Ascending aorta (tissue), 2 donors: Measurements from ENCODE around the gene JPH3. TPM values are rescaled to one million over a fixed set of nuclear protein-coding genes. Genes with fewer than 3 reads are reported as not detected.
A peak's percentile ranks its signal among the peaks of the same experiment; 100 is the strongest.

Experiments
- DNase-seq, 2 donors: peaks; one replicate each; pipeline ENCODE4 v3.0.0-alpha.2; 2019; ENCODE audit warnings: low spot score in 2 of 2
- H3K27ac ChIP-seq, 2 donors: fragments of 200-600 bp; sonication (generic); one replicate each; pipeline ENCODE4 v1.5.1; 2016 to 2017; ENCODE audit warnings: mild to moderate bottlenecking in 1 of 2
- H3K27me3 ChIP-seq: fragments of 200-600 bp; sonication (generic); one replicate; pipeline ENCODE4 v1.5.1; 2017
- H3K36me3 ChIP-seq, 2 donors: fragments of 200-600 bp; sonication (generic); one replicate each; pipeline ENCODE4 v1.5.1; 2016
- H3K4me1 ChIP-seq, 2 donors: fragments of 200-600 bp; sonication (generic); one replicate each; pipeline ENCODE4 v1.5.1; 2016 to 2017; ENCODE audit warnings: mild to moderate bottlenecking in 1 of 2
- H3K4me3 ChIP-seq, 2 donors: fragments of 200-600 bp; sonication (generic); one replicate each; pipeline ENCODE4 v1.5.1; 2016 to 2017; ENCODE audit warnings: mild to moderate bottlenecking in 1 of 2
- H3K9me3 ChIP-seq, 2 donors: fragments of 200-600 bp; sonication (generic); one replicate each; pipeline ENCODE4 v1.5.1; 2016
- CTCF ChIP-seq, 3 experiments: fragments of 200-600 bp in 2 of 3; fragments of 450-650 bp in 1 of 3; sonication (generic) in 2 of 3; IDR thresholded peaks; one replicate each; pipeline ENCODE4 v1.5.1; 2016 to 2019; ENCODE audit warnings: antibody characterized with exemption in 3 of 3, mild to moderate bottlenecking in 1 of 3, moderate library complexity in 1 of 3
- intact Hi-C: fragments of 100-400 bp; cut with DNase I; formaldehyde crosslinking; loops from one replicate; pipeline ENCODE4 v1.15.1; 2023
- total RNA-seq: library from RNA; depleted of rRNA; stranded (reverse); fragments of >200 nt; gene quantifications from one replicate; pipeline ENCODE4 v1.1.0, GENCODE V29; 2016

Gene JPH3
- total RNA-seq, 1 donor from 2014 or later, result not detected

GRCh38 chr16:87563022-87563421, 39.3 kb upstream of the JPH3 start:
- H3K36me3 ChIP-seq, result no peaks in the 10 kb centered on the region
- intact Hi-C loops, result no loop called here
- DNase-seq, result no peak
- no peak for TF ChIP-seq CTCF (IDR thresholded peaks at IDR 0.05)
- H3K9me3 ChIP-seq, result no peaks in the 10 kb centered on the region
- H3K27me3 ChIP-seq, result no peaks in the 10 kb centered on the region
- H3K27ac ChIP-seq, result no peak overlapping the region
- H3K4me3 ChIP-seq, result no peak overlapping the region
- no peaks in the 10 kb centered on the region for H3K4me1 ChIP-seq

DNA sequence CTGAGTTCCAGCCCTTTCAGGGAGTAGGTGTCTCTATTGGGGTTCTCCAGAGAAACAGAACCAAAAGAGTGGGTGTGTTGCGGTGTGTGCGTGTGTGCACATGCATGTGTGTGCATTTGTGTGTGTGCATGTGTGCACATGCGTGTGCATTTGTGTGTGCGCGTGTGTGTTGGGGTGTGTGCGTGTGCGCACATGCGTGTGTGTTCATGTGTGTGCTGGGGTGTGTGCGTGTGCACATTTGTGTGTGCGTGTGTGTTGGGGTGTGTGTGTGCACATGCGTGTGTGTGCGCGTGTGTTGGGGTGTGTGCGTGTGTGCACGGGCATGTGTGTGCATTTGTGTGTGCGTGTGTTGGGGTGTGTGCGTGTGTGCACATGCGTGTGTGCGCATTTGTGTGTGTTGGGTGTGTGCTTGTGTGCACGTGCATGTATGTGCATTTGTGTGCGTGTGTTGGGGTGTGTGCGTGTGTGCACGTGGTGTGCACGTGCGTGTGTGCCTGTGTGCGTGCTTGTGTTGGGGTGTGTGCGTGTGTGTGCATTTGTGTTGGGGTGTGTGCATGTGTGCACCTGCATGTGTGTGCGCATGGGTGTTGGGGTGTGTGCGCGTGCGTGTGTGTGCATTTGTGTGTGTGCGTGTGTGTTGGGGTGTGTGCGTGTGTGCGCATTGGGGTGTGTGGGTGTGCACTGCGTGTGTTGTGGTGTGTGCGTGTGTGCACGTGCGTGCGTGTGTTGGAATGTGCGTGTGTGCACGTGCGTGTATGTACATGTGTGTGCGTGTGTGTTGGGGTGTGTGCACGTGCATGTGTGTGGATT, 38.4 kb upstream of the JPH3 start:
- intact Hi-C loops, result no loop called here
- H3K9me3 ChIP-seq, result no peaks in the 10 kb centered on the region
- H3K36me3 ChIP-seq, result no peaks in the 10 kb centered on the region
- DNase-seq, result no peak
- no peaks in the 10 kb centered on the region for H3K27me3 ChIP-seq
- no peak overlapping the region for H3K27ac ChIP-seq
- no peaks in the 10 kb centered on the region for H3K4me1 ChIP-seq
- H3K4me3 ChIP-seq, result no peak overlapping the region
- TF ChIP-seq CTCF (IDR thresholded peaks at IDR 0.05), result no peak

DNA sequence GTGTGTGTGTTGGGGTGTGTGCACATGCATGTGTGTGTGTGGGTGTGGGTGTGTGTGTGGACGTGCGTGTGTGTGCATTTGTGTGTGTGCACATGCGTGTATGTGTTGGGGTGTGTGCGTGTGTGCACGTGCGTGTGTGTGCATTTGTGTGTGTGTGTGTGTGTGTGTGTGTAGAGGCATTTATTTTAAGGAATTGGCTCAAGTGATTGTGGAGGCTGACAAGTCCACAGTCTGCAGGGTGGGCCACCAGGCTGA, 37.9 kb upstream of the JPH3 start:
- Histone ChIP-seq H3K27me3 (no peaks in the 10 kb centered on the region), H3K27ac (no peak overlapping the region), H3K4me3 (no peak overlapping the region), H3K9me3 (no peaks in the 10 kb centered on the region), H3K4me1 (no peaks in the 10 kb centered on the region), H3K36me3 (no peaks in the 10 kb centered on the region)
- intact Hi-C loops, result no loop called here
- no peak for DNase-seq
- TF ChIP-seq CTCF (IDR thresholded peaks at IDR 0.05), result no peak

DNA sequence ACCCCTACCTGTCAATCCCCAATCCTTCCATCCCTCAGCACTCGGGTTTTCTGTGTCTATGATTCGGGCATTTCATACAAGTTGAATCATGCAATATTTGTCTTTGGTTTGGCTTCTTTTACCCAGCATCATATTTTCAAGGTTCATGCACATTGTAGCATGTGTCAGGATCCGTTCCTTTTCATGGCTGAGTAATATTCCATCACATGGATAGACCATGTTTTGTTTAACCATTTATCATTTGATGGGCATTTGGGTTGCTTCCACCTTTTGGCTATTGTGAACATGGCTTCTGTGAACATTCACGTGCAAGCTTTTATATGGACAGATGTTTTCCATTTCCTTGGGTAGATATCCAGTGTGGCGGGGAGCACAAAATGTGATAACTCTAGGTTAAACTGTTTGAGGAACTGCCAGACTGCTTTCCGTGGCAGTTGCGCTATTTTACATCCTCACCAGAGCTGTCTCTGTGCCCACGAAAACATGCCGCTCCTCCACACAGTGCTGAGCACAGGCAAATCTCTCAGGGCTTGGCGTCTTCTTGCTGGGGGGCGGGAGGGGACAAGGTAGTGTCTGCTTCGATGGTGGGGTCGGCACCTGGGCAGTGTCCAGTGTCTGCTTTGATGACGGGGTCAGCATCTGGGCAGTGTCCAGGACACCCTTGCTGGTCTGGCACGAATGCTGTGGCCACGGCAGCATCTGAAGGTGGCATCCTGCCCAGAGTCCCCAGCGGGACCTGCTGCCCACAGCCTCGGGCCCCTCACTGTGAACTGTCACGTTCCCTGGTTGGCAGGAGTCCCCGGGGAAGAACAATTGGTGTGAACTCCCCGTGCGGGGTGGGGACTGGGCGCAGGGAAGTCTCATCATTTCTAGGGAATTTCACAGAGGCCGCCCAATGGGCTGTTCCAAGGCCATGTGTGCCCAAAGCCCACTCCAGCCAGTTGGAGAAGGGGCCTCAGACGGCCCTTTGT, 32.4 kb upstream of the JPH3 start:
- no peak for DNase-seq
- intact Hi-C loops, result loop anchor here (2.0 kb wide), 4 partner anchors 19 to 77 kb away; partner anchors contain the start of gene ZCCHC14
- no peaks in the 10 kb centered on the region for H3K27me3 ChIP-seq
- H3K4me3 ChIP-seq, result no peak overlapping the region
- peaks cover 14 to 25% of the 10 kb centered on the region in 2 donors for H3K4me1 ChIP-seq
- H3K36me3 ChIP-seq, result no peaks in the 10 kb centered on the region
- H3K9me3 ChIP-seq, result no peaks in the 10 kb centered on the region
- peak overlapping the region; percentile 88 to 91 for H3K27ac ChIP-seq
- TF ChIP-seq CTCF (IDR thresholded peaks at IDR 0.05), result no peak

DNA sequence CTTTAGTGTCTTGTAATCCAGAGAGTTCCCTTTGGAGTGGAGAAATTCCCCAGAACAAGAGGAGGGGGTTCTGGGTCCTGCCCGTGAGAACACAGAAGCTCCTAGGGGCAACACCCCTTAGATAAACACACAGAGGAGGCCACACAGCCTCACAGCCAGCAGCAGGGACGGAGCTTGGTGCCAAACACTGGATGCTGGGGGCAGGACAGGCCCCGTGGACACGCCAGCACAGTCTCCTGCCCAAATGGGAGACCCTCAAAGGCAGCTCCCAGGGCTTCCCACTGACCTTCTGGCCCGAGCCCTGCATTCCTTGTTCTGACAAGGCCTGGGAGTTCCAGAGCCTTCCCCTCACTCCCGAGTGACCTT, 31.8 kb upstream of the JPH3 start:
- H3K27me3 ChIP-seq, result no peaks in the 10 kb centered on the region
- no peaks in the 10 kb centered on the region for H3K36me3 ChIP-seq
- no peak for DNase-seq
- H3K4me3 ChIP-seq, result no peak overlapping the region
- intact Hi-C loops, result loop anchor here (2.0 kb wide), 4 partner anchors 20 to 78 kb away; partner anchors contain the start of gene ZCCHC14
- TF ChIP-seq CTCF (IDR thresholded peaks at IDR 0.05), result no peak
- peaks cover 14 to 25% of the 10 kb centered on the region in 2 donors for H3K4me1 ChIP-seq
- no peaks in the 10 kb centered on the region for H3K9me3 ChIP-seq
- peak overlapping the region; percentile 88 to 91 for H3K27ac ChIP-seq
